Measurements from ENCODE around the gene NIM1K. TPM values are rescaled to one million over a fixed set of nuclear protein-coding genes. Genes with fewer than 3 reads are reported as not detected.

NIM1K gene
- total and polyA plus RNA-seq, 2 of the 4 experiments (the other 2 are of a cell fraction): 0.54 to 0.68 TPM

DNA sequence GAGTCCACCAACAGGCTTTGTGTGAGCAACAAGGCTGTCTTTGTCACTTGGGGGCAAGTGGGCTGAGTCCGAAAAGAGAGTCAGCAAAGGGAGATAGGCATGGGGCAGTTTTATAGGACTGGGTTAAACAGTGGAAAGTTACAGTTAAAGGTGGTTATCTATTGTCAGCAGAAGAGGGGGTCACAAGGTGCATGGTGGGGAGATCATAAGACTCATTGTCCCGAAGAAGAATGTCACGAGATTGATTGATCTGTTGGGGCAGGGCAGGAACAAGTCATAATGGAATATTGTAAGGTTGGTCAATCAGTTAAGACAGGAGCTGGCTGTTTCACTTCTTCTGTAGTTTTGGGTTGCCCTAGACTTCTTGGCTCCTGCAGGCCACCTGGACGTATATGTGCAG lies 128.8 kb downstream of the NIM1K start:
- no peaks in the 10 kb centered on the region for H3K4me1 ChIP-seq (ENCODE audit: control insufficient read depth, insufficient read depth, low read length)
- intact Hi-C loops (cut with micrococcal nuclease) (no loop called here), dilution Hi-C loops (cut with HindIII; ENCODE audit: low sequenced_read_pairs, unreplicated experiment) (no loop called here), in situ Hi-C loops (cut with MboI; ENCODE audit: low sequenced_read_pairs) (loop anchor here (25.0 kb wide), 1 partner anchor 209 kb away; the partner anchor contains the start of gene ZNF131)
- H2AK9ac ChIP-seq (replicated peaks; ENCODE audit: low read depth, low read length, poor library complexity): no peak overlapping the region
- H3K79me1 ChIP-seq (ENCODE audit: low read depth in 1 of 2, low read length in 2 of 2): no peaks in the 10 kb centered on the region
- no peak overlapping the region for H3K27ac ChIP-seq (ENCODE audit: insufficient read depth, low read length)
- no peaks in the 10 kb centered on the region for H3K9me1 ChIP-seq (ENCODE audit: insufficient read depth, low read length)
- no peak overlapping the region for H3K14ac ChIP-seq (replicated peaks; ENCODE audit: low read depth, low read length)
- H2BK120ac ChIP-seq (ENCODE audit: low read depth, low read length): no peak overlapping the region
- no peak overlapping the region for H2AFZ ChIP-seq (replicated peaks; ENCODE audit: low read length, poor library complexity)
- BruUV-seq (replicated peaks): no TSS peak
- no peak overlapping the region for H2BK20ac ChIP-seq (ENCODE audit: low read depth, low read length)
- no peak overlapping the region for H3K56ac ChIP-seq (ENCODE audit: extremely low read depth, insufficient read depth, low read length)
- H3K4me3 ChIP-seq (ENCODE audit: insufficient read depth, low read depth, low read length): no peak overlapping the region
- no peak overlapping the region for H4K5ac ChIP-seq (ENCODE audit: low read depth, low read length)
- H3K18ac ChIP-seq (ENCODE audit: low read depth, low read length): no peak overlapping the region
- no peaks in the 10 kb centered on the region for H4K20me1 ChIP-seq (ENCODE audit: insufficient read depth, low read length)
- H2BK5ac ChIP-seq (ENCODE audit: low read depth, low read length, poor library complexity, severe bottlenecking): no peak overlapping the region
- no peaks in the 10 kb centered on the region for H3K27me3 ChIP-seq (ENCODE audit: control insufficient read depth, insufficient read depth, low read length)
- no peak overlapping the region for H4K91ac ChIP-seq (ENCODE audit: insufficient read depth, low read depth, low read length)
- CTCF ChIA-PET: interaction anchor here (0.6 kb wide), 1 partner anchor 149 kb away, joined by 4 read pairs; no protein-coding TSS in a partner anchor
- no peak overlapping the region for H3K23ac ChIP-seq (ENCODE audit: low read depth, low read length)
- H3K4ac ChIP-seq (ENCODE audit: low read depth, low read length): no peak overlapping the region
- ATAC-seq (ENCODE audit: low read depth) (no peak), DNase-seq (no peak)
- TF ChIP-seq BHLHE40 (IDR thresholded peaks at IDR 0.05; ENCODE audit: low read depth, low read length) (no peak), RAD21 (IDR thresholded peaks at IDR 0.05; ENCODE audit: low read length) (no peak), RCOR1 (IDR thresholded peaks at IDR 0.05; ENCODE audit: insufficient replicate concordance, low read length) (no peak), CTCF (conservative IDR thresholded peaks at IDR 0.05; ENCODE audit: low read depth, low read length) (no peak), MXI1 (IDR thresholded peaks at IDR 0.05; ENCODE audit: borderline replicate concordance, low read depth, low read length) (no peak), CHD1 (IDR thresholded peaks at IDR 0.05; ENCODE audit: low read depth, low read length) (no peak), MAFK (IDR thresholded peaks at IDR 0.05; ENCODE audit: low read depth, low read length) (no peak), MAZ (IDR thresholded peaks at IDR 0.05; ENCODE audit: borderline replicate concordance, low read depth, low read length) (no peak), SMC3 (IDR thresholded peaks at IDR 0.05; ENCODE audit: low read depth, low read length) (no peak)
- no peaks in the 10 kb centered on the region for H3K36me3 ChIP-seq (ENCODE audit: control insufficient read depth, insufficient read depth, low read length)
- H3K4me2 ChIP-seq (ENCODE audit: low read depth, low read length): no peak overlapping the region
- no peak overlapping the region for H3K9ac ChIP-seq (ENCODE audit: low read depth, low read length)
- no peaks in the 10 kb centered on the region for H3K9me3 ChIP-seq (ENCODE audit: control insufficient read depth, insufficient read depth, low read length)
- no peak overlapping the region for H2BK15ac ChIP-seq (ENCODE audit: low read depth, low read length)
- POLR2A ChIA-PET (ENCODE audit: unreplicated experiment): no interaction called here
- H4K8ac ChIP-seq (ENCODE audit: low read depth in 2 of 2, low read length in 2 of 2): no peak overlapping the region
- WGBS, 2 experiments (ENCODE audit: extremely low coverage in 2 of 2, insufficient read length in 1 of 2): 64% methylated on average over 2 of the region's 4 CpGs; no CpG with 5 or more reads in 1 of the 2 experiments
- no peak overlapping the region for H2AK5ac ChIP-seq (ENCODE audit: low read depth, low read length)

Measured in IMR-90 (cell line).